Epidermal melanocyte (primary cell): ENCODE measurements around the gene WNT1.

Experiments
- DNase-seq: peaks from one replicate; pipeline ENCODE4 v3.0.0; 2011; ENCODE audit warnings: low spot score; ENCODE audit not compliant: insufficient read length

WNT1 gene

DNA sequence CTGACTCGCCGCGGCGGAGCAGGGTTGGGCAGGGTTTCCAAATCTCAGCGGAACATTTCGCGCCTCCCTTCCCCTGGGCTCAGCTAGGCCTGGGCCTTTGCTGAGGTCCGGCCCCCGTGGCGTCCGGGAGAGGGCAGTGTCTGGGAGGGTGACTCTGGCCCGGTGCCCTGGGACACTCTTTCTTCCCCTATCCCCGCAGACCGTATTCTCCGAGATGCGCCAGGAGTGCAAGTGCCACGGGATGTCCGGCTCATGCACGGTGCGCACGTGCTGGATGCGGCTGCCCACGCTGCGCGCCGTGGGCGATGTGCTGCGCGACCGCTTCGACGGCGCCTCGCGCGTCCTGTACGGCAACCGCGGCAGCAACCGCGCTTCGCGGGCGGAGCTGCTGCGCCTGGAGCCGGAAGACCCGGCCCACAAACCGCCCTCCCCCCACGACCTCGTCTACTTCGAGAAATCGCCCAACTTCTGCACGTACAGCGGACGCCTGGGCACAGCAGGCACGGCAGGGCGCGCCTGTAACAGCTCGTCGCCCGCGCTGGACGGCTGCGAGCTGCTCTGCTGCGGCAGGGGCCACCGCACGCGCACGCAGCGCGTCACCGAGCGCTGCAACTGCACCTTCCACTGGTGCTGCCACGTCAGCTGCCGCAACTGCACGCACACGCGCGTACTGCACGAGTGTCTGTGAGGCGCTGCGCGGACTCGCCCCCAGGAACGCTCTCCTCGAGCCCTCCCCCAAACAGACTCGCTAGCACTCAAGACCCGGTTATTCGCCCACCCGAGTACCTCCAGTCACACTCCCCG, 3.0 kb downstream of the WNT1 start:
- DNase-seq: no peak

DNA sequence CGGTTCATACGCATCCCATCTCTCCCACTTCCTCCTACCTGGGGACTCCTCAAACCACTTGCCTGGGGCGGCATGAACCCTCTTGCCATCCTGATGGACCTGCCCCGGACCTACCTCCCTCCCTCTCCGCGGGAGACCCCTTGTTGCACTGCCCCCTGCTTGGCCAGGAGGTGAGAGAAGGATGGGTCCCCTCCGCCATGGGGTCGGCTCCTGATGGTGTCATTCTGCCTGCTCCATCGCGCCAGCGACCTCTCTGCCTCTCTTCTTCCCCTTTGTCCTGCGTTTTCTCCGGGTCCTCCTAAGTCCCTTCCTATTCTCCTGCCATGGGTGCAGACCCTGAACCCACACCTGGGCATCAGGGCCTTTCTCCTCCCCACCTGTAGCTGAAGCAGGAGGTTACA, 3.6 kb downstream of the WNT1 start:
- DNase-seq: no peak

DNA sequence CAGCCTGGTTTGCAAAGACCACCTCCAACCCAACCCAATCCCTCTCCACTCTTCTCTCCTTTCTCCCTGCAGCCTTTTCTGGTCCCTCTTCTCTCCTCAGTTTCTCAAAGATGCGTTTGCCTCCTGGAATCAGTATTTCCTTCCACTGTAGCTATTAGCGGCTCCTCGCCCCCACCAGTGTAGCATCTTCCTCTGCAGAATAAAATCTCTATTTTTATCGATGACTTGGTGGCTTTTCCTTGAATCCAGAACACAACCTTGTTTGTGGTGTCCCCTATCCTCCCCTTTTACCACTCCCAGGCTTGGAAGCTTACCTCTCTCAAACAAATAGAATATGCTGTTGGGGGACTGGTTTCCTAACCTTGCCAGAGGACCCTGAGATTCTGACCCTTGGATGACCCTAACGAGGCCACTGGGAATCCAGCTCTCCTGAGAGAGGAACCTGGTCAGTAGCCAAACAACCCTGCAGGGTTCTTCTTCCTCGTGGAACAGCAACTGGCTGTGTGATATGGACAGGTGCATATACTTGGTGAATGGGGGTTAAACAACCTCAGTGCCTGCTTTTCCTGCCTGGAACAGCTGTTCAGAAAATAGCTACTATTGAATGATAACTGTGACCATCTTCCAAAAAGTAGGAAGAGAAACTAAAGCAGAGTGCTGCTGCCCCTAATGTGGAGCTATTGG, 4.4 kb downstream of the WNT1 start:
- DNase-seq: no peak

DNA sequence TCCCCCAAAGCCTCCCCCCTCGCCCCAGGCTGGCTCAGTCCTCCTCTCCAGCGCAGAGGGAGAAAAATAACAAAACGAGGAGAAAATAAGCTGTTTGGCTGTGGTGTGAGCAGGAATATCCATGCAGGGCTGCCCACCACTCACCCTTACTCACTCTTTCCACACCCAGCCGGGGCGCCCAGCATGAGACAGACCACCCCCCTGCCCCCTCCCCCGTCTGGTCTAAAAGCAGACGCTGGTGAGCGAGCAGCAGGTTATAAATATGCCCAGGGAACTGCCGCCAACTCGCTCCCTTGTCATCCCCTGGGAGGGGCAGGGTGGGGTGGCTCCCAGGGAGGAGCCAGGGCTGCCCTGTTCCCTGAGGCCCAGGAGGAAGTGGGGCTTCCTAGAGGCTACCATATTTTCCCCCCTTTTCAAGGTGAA, 7.4 kb downstream of the WNT1 start:
- no peak for DNase-seq

DNA sequence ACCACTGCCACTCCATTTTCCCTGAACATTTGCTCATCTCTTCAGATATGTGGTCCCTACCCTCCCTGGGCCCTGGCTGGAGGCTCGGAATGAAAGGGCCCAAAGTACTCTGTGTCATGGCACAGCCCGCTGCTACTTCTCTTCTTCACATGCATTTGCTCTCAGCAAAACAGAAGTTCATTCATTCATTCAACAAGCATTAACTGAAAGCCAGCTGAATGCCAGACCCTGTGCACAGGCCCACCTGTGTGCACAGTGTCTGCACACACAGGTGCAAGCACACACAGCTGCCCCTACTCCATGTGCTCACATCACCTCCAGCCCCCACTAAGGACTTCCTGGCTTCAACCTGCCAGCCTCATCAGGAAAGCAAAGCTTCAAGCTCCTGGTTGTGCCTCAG, 7.8 kb downstream of the WNT1 start:
- DNase-seq: peak; percentile 5

DNA sequence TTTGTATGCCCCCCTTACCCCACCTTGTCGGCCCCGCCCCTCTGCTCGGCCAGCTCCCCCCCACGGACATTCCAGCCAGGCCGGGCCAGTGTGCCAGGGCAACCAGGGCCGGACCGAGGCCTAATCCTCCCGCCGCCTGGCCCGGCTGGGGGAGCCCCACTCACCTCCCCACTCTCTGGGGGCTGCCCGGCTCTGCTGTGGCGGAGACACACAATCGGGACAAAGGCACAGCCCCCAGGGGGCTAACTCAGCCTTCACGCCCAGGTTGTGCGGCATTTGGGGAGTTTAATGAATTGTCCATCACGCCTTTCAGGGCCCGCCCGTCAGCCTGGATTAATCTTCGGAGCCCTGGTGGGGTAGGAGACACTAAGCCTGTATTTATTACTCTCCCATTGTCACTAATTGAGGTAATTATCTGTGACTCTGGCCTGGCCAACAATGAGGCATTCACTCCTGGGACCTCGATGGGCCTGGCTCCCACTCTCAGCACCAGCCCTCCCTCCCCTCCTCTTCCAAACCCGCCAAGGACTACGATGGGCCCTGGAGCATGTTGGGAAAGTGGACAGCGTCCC, 8.7 kb downstream of the WNT1 start:
- DNase-seq: no peak

DNA sequence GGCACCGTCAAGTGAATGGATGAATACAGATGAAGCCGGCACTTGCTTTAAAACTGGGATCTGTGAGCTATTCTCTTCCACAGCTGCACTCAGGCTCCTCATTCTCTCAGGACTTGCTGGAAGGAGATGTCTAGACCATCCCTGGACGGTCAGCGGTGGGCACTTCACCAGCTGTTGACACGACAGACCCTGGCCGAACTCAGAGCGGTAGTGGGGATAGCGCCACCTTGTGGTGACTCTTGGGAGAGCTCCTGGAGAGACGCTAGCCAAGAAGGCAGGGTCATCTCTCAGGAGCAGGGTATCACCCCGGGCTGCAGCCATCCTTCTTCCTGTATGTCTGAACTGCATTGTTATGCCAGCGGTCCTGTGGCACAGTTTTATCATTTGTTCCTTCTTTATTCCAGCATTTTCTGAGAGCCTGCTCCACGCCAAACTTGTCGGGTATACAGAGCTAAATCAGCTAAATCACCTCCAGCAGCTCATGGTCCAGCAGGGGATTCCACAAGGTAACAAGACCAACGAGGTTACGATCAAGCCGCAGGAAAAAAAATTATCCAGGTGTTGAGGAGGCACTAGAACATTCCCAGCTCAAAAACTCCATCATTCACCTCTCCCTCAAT, 10.0 kb downstream of the WNT1 start:
- peak; percentile 74 for DNase-seq

DNA sequence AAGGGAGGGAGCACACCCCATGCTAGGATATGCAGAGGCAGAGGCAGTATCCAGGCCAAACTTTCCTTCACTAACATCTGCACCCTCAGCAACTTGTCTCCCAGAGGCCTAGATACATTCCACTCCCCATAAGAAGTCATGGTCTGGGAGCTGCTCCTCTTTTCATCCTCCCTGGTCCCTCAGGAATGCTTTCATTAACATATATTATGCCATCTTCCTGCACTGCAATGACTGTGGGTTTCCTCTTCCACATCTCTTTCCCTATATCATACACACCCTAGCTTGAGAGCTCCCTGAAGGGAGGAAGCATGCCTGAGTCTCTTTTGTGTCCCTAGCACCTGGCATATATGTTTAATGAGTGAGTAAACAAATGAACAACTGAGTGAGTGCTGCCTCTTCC, 12.4 kb downstream of the WNT1 start:
- no peak for DNase-seq

DNA sequence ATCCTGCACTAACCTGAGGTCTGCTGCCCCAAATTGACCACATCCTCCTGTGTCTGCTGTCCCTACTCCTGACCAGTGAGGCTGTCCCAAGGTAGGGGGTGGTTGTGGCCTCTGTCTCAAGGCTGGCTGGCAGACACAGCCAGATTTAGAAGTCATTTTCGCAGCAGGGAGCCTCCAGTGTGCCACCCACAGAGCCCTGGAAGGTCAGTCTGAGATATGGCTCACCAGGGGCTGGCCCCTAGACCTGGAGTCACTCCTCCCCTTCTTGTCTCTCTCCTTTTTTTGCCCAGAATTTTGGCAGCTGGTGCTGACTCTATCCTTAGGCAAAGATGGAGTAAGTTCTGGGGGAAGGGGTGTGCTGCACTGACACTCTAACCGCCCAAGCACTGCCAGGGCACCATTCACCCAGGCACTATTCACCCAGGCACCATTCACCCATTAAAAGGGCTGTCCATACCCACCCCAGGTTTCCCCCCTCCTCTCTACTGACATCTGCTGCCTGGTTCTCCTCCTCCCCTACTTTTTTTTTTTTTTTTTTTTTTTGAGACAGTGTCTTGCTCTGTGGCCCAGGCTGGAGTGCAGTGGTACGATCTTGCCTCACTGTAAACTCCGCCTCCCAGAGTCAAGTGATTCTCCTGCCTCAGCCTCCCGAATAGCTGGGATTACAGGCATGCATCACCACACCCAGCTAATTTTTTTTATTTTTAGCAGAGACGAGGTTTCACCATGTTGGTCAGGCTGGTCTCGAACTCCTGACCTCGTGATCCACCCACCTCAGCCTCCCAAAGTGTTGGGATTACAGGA, 13.3 kb downstream of the WNT1 start:
- DNase-seq: no peak

DNA sequence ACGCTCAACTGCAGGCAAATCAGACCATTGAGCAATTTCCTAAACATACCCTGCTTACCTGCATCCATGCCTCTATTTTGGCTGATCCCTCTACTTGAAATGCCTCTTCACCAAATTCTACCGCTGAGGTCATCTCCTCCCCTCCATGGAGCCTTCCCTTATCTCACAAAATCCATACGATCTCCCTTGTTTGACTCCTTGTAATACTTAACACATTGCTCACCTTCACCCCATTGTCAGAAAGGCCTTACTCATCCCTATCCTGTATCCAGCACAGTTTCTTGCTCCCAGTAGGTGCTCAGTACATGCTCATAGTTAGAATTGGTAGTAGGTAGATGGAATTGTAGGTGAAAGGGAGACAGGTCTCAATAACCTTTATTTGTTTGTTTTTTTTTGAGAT, 15.7 kb downstream of the WNT1 start:
- DNase-seq: no peak

DNA sequence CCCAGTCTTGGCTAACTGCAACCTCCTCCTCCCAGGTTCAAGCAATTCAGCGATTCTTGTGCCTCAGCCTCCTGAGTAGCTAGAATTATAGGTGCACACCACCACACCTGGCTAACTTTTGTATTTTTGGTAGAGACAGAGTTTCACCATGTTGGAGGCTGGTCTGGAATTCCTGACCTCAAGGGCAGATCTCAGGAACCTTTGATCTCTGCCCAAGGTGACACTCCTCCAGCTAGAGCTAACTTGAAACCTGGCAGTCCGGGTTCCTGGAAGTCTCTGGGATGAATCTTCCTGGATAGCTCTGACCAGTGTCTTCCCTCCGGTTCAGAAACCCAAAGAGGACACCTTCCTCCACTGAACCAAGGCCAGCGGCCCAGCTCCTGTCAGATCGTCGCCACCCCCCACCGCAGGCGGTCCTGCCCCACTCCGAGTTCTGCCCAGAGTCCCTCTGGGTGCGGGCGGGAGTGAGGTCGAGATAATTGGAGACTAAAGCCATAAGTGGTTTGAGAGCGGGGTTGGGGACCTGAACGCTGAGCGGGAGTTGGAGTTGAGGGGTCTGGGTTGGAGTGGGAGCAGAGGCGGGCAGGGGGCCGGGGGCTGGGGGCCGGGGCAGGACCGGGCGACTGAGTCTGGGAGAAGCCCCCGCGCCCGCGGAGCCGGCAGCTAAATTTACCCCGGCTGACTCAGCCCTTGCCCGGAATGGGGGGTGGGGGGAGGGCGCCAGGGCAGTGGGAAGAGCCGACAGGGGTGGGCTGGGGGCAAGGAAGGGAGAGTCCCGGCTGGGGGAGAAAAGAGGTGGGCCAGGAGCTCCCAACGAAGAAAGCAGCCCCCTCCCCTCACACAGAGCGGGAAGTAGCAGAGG, 16.3 kb downstream of the WNT1 start:
- peak; percentile 4 for DNase-seq

DNA sequence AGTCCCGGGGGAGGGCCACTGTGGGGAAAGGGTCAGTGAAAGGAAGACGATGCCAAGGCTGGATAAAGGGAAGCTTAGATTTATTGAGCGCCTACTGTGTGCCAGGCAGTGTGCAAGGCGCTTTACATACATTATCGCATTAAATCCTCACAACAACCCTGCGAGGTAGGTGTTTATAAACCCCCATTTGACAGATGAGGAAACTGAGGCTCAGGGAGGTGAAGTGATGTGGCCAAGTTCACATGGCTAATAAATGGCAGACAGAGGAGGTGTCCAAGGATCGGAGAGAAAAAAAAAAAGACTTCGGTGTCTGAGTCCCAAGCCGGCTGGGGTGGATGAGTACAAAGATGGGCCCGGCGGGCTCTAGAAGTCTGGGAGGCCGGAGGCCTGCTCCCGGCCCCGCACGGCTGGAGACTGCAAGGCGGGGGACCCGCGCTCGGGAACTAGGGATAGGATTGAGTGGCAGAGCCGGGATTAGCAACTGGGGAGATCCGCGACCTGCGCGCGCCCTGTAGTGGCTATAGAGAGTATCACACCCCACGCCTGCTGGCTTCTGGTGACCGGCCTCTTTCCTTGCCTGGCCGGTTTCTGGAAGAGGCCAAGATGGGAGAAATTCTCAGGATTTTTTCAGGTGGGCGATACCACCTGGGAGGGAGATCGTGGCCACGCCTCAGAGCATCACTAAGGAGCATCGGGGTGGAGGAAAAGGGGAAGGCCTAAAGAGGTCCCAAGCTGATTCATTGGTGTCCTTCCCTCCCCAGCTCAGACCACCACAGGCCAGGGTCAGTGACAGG, 17.2 kb downstream of the WNT1 start:
- peak; percentile 99 for DNase-seq

DNA sequence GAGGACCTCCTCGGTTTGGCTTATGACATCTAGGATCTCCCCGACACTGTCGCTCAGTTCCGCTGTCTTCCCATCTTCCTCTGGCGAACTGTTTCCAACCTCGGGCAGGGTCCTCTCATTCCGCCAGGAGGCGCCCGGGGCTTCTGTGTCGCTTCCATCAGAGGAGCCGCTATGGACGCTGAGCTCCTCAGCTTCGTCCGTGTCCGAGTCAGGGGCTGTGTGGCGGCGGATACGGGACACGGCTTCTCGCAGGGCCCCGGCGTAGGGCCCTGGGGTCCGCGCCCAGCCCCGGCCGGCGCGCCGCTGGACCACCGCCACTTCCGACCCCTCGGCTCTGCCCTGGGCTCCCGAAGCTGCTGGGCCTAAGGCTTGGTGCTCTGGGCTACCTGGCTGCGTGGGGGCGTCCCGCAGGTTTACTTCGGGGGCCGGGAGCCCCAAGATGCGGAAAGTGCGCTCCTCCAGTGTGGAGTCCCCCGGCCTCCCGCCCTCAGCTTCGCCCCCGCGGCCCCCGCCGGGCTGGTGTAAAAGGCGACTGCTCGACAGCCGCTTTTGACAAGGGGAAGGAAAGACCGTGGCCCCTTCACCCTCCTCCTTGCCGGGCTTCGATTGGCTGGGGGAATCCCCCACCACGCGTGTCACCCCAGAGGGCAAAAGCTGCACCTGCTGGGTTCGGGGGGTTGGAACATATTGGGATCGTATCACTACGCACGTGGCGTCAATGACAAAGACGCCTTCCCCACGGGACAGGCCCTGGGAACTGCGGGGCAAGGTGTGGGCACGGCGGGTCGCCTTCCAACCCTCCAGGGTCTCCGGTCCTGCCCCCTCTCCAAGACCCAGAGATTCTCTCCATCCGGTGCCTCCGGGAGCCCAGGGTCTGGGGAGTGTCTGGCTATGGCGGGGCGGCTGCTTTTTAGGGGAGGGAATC, 18.9 kb downstream of the WNT1 start:
- DNase-seq: peak; percentile 84

DNA sequence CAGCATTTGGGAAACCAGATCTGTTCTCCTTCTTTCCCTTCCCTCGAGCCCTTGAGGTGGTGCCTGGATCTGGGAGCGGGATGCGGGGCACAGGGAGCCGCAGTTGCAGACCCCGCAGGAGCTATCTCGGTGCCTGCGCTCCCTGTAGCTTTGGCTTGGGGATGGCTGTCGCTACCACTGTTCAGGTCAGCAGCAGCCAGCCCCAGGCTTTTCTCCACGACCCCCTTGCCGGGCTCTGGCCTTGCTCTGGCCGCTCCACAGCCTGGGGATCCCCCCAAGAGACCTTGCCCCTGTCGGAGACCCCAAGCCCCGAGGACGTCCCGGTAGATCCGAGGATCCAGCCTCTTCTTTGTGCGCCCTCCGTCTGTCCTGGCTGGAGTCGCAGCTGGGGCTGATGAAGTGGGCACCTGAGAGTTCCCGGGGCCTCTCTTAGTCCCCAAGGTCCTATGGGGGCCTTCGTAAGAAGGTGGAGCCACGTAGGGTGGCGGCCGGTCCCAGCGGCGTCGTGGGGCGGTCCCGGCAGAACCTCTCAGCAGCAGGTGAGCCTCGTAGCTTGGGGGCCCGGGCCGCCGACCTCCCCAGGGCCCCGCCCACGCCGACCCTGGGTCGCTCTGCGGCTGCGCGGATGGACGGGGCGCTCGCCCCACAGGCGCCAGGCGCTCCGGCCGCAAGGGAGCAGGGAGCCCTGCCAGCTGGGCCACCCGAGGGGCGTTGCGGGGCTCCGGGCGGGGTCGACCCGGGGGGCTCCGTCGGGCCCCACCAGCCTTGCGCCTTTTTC, 19.8 kb downstream of the WNT1 start:
- peak; percentile 34 for DNase-seq

DNA sequence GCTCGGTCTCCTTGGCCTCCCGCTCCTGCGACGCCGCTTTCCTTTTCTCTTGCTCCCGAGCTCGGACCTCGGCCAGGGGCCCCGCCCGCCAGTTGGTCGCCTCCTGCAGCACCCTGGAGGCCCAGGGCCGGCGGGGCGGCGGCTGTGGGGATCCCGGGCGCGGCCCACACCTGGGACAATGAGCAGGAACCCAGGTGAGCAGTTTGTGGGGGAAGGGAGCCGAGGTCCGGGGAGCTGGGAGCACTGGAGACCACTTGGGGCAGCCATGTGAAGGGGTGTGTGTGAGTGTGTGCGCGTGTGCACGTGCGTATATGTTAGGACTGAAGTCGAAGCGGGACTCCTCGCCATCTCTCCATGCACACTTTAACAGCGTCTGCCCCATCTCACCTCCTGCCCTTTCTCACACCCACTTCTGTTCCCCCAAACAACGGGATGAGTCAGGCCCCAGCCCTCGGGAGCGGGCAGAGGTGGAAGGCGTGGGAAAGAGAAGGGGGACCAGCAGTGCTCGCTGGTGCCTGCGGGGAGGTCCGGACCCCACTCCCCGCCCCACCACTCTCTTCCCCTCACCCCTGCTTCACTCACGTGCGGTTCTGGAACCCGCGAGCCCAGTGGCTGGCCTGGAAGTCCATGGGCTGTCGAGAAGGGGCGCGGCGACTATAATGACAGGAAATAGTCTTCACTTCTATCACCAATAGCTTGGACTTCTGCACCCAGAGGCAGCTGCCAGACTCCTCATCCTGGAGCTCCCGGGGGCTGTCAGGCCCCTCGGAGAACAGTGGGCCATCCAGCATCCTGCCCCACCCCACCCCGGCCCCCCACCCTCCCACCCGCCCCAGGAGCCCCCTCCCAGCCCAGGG, 20.6 kb downstream of the WNT1 start:
- DNase-seq: peak; percentile 18

DNA sequence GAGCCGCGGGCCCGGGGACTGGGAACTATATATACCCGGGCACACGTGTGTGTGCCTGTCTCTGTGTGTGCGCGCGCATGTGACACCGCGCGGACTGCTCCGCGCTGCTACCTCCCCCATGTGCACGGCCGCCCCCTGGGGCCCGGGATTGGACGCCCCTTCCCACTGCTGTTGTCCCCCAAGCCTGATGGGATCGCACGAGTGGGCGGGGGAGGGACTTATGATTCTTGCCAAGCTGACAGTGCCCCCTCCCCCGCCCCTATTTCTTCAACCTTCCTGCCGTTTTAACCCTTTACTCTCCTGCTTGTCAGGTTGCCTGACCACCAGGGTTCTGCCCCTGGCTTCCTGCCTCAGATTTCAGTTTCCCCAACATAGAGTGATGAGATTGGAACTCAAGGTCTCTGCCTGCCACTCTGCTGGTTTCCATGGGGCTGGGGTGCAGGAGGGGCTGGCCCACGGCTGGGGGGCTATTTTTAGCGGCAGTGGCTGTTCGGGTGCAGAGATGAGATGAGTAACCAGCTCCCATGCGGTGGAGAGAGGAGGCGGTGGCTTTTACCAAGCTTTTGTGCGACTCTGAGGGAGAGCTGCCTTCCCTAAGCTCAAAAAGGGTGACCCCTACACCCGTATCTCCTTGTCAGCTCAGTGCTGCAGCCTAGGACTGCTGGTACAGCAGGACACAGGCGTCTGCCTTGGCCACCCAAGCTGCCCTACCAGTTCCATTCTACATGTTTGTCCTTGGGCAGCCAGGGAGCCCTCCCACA, 21.4 kb downstream of the WNT1 start, which contains the start of gene DDN:
Gene DDN (minus strand): TSS at position 5 of the 761 bp plus-strand sequence. CDS start 88 bp downstream, outside the sequence.
- peak; percentile 23 for DNase-seq
